ENCODE data around the gene AP5M1. TPM values are rescaled to one million over a fixed set of nuclear protein-coding genes. Genes with fewer than 3 reads are reported as not detected.

The AP5M1 gene
- total RNA-seq, 2 experiments from 2014 or later: 50.2 to 50.6 TPM

Other genes starting within 250 kb of the AP5M1 start
- gene EXOC5, start 66 bp upstream of the AP5M1 start, total RNA-seq: 10 to 100 TPM; 56.9 to 61.7 TPM
- gene NAA30, start 121.6 kb downstream of the AP5M1 start, total RNA-seq: 10 to 100 TPM; 14.3 to 15.2 TPM
- gene CCDC198, start 224.9 kb downstream of the AP5M1 start, total RNA-seq: not detected